ENCODE data around the gene LRRTM1. TPM values are rescaled to one million over a fixed set of nuclear protein-coding genes. Genes with fewer than 3 reads are reported as not detected.

LRRTM1 gene
- polyA plus RNA-seq, 2 of the 4 experiments (the other 2 are of a cell fraction), result not detected

- ATAC-seq, result no peak
Observed at GRCh38 chr2:80280598-80280997, 24.0 kb downstream of the LRRTM1 start.

GRCh38 chr2:80269806-80270205 is 34.7 kb downstream of the LRRTM1 start:
- no peak for ATAC-seq
- no peaks in the 10 kb centered on the region for H3K9me3 ChIP-seq
- CTCF ChIA-PET, result no interaction called here
- 14% methylated on average over 5 of the region's 5 CpGs for WGBS (ENCODE audit: missing lambda C conversion rate)
- no peak overlapping the region for H3K27ac ChIP-seq
- no peaks in the 10 kb centered on the region for H3K4me1 ChIP-seq
- H3K4me2 ChIP-seq, result no peak overlapping the region
- POLR2A ChIA-PET, result no interaction called here
- FAIRE-seq, result no peak
- no peak overlapping the region for H3K4me3 ChIP-seq
- DNase-seq (ENCODE audit: low read depth in 1 of 2, low spot score in 1 of 2), result no peak
- no peak for TF ChIP-seq CBX2 (IDR thresholded peaks at IDR 0.05; ENCODE audit: borderline replicate concordance, low read depth)
- no peak for TF ChIP-seq CTCF (IDR thresholded peaks at IDR 0.05)
- no peak for TF ChIP-seq RARB (CRISPR knock-in tag; IDR thresholded peaks at IDR 0.05)
- no peak for TF ChIP-seq POLR2A (IDR thresholded peaks at IDR 0.05; ENCODE audit: low read length)
- TF ChIP-seq POLR2AphosphoS2 (conservative IDR thresholded peaks at IDR 0.05; ENCODE audit: low read length), result no peak
- TF ChIP-seq EHMT2 (IDR thresholded peaks at IDR 0.05; ENCODE audit: low read depth), result no peak
- no peak for TF ChIP-seq KDM5A (IDR thresholded peaks at IDR 0.05)
- TF ChIP-seq MAX (IDR thresholded peaks at IDR 0.05), result no peak
- TF ChIP-seq ZFP36 (IDR thresholded peaks at IDR 0.05; ENCODE audit: borderline replicate concordance, partially characterized antibody), result no peak
- TF ChIP-seq EP300 (IDR thresholded peaks at IDR 0.05), result no peak
- no peak for TF ChIP-seq HMGXB4 (CRISPR knock-in tag; IDR thresholded peaks at IDR 0.05; ENCODE audit: borderline replicate concordance)
- no peak for TF ChIP-seq FOXS1 (CRISPR knock-in tag; IDR thresholded peaks at IDR 0.05)
- no peak for TF ChIP-seq RCOR1 (IDR thresholded peaks at IDR 0.05; ENCODE audit: low read depth, low read length)
- no peak for TF ChIP-seq CHD4 (IDR thresholded peaks at IDR 0.05; ENCODE audit: borderline replicate concordance)
- no peak for TF ChIP-seq NPAS2 (CRISPR knock-in tag; IDR thresholded peaks at IDR 0.05; ENCODE audit: borderline replicate concordance)
- no peak for TF ChIP-seq PHF8 (IDR thresholded peaks at IDR 0.05; ENCODE audit: borderline replicate concordance, low read depth)
- no peak for TF ChIP-seq REST (IDR thresholded peaks at IDR 0.05)
- TF ChIP-seq CHD2 (IDR thresholded peaks at IDR 0.05; ENCODE audit: low read length, partially characterized antibody), result no peak

More at GRCh38 chr2:80280598-80280997, 24.0 kb downstream of the LRRTM1 start:
- Histone ChIP-seq H3K4me2 (no peak overlapping the region), H3K9me3 (no peaks in the 10 kb centered on the region), H3K4me1 (no peaks in the 10 kb centered on the region), H3K27ac (no peak overlapping the region), H3K4me3 (no peak overlapping the region)
- 12% methylated on average over 2 of the region's 2 CpGs for WGBS (ENCODE audit: missing lambda C conversion rate)
- POLR2A ChIA-PET, result no interaction called here
- no peak for DNase-seq (ENCODE audit: low read depth in 1 of 2, low spot score in 1 of 2)
- TF ChIP-seq RFX5 (IDR thresholded peaks at IDR 0.05) (no peak), EHMT2 (IDR thresholded peaks at IDR 0.05; ENCODE audit: low read depth) (no peak), ZSCAN20 (CRISPR knock-in tag; IDR thresholded peaks at IDR 0.05) (no peak), JUNB (IDR thresholded peaks at IDR 0.05) (no peak), RCOR1 (IDR thresholded peaks at IDR 0.05; ENCODE audit: low read depth, low read length) (no peak), FOSL2 (IDR thresholded peaks at IDR 0.05) (no peak), FOSL2 (CRISPR knock-in tag; IDR thresholded peaks at IDR 0.05) (no peak), POLR2A (IDR thresholded peaks at IDR 0.05; ENCODE audit: low read length) (no peak)
- FAIRE-seq, result no peak
- CTCF ChIA-PET, result no interaction called here
